Activated CD8-positive, alpha-beta memory T cell treated with anti-CD3 and anti-CD28 coated beads for 1 hour (primary cell): ENCODE measurements around the gene UBE4B.

ENCODE experiments used
- DNase-seq, 2 donors: peaks; one replicate each; pipeline ENCODE4 v3.0.0-alpha.2; 2020; ENCODE audit warnings: low read depth in 1 of 2; ENCODE audit errors: extremely low read depth in 1 of 2

UBE4B gene

GRCh38 chr1:10108948-10109708, 76.4 kb downstream of the UBE4B start:
- DNase-seq, result no peak

DNA sequence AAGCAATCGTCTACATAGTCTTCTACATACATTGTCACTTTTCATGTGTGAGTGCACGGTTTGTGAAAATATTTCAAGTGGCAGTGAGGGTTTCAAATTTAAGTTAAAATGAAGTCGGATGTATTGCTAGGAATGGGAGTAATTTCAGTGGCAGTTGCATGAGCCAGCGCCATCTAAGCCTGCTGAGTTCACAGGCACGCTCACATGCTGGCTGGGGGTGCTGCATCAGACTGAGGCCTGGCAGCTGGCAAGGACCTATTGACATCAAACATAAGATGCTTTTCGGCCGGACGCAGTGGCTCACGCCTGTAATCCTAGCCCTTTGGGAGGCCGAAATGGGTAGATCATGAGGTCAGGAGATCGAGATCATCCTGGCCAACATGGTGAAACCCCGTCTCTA, 80.7 kb downstream of the UBE4B start:
- DNase-seq, result no peak

DNA sequence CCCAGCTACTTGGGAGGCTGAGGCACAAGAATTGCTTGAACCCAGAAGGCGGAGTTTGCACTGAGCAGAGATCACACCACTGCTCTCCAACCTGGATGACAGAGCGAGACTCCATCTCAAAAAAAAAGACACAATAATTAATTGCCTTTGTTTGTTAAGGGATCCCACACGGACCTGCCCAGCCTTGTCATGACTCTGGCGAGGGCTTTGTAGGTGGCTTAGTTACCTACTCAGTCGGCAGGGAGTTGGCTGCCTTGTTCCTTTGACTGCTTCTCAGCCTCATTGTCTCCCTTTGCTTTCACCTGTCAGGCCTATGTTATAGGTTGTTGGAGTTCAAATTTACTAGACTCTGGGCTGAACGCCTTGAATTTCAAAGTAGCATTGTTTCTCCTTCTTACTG, 82.0 kb downstream of the UBE4B start:
- DNase-seq, result no peak

GRCh38 chr1:10117132-10117531, 84.4 kb downstream of the UBE4B start:
- no peak for DNase-seq

GRCh38 chr1:10117865-10118264, 85.1 kb downstream of the UBE4B start:
- DNase-seq, result no peak

- DNase-seq, result no peak
These were observed 88.9 kb downstream of the UBE4B start for GRCh38 chr1:10121688-10122087.

DNA sequence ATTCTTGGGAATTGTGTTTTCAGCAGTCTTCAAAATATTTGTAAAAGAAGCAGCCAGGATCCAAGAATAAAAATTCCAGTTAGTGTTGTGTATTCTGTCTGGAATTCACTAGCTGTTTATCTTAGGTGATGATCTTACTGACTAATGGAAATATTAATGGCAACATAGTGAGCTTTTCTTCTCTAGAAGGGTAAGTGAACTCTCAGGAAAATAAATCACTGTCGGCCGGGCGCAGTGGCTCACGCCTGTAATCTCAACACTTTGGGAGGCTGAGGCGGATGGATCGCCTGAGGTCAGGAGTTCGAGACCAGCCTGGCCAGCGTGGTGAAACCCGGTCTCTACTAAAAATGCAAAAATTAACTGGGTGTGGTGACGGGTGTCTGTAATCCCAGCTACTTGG, 90.2 kb downstream of the UBE4B start:
- DNase-seq, result no peak

GRCh38 chr1:10128101-10128765, 95.5 kb downstream of the UBE4B start:
- DNase-seq, result no peak

DNA sequence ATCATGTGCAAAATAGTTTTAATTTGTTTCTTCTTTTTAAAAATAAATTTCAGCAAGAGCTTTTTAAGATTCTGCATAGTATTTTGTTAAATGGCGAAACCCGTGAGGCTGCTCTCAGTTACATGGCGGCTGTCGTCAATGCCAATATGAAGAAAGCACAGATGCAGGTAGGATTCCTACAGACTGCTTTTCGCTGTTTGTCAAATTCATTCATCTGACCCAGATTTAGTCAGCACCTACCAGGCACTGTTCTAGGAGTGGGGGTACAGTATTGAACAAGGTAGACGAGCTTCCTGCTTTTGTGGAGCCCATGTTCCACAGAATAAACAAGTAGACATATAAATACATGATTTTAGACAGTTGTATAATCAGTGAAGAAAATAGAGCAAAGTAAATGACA, 99.6 kb downstream of the UBE4B start:
- DNase-seq, result no peak

DNA sequence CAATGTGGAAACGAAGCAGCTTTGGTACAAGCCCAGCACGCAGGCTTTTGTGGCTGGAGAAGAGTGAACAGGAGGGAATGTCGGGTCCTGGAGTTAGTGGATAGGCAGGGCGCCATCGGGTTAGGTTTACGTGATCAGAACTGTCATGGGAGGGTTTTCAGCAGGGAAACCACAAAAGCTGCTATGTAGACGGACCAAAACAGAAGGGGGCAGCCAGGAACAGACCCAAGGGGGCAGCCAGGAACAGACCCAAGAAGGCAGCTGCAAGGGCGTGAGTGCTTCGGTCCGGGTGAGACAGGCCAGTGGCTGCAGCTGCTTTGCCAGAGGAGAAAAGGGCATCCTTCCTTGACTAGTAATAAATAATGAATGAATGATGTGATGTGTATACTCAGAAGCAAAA, 100.1 kb downstream of the UBE4B start:
- no peak for DNase-seq

DNA sequence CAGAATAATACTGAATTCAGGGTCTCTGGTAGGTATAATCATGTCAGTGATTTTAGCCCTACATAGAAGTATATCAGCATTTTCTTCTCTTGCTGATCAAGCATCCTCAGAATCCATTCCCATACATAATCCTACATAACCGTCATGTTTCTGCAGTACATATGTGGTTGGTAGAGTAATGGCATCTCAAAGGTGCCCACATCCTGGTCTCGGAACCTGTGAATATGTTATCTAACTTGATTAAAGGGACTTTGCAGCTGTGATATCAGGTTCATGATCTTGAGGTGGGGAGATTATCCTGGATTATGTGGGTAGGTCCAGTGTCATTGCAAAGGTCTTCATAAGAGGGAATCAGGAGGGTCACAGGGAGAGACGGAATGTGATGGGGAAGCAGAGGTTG, 108.2 kb downstream of the UBE4B start:
- DNase-seq, result no peak

- DNase-seq, result no peak
These were observed 111.3 kb downstream of the UBE4B start for GRCh38 chr1:10143961-10144485.

DNA sequence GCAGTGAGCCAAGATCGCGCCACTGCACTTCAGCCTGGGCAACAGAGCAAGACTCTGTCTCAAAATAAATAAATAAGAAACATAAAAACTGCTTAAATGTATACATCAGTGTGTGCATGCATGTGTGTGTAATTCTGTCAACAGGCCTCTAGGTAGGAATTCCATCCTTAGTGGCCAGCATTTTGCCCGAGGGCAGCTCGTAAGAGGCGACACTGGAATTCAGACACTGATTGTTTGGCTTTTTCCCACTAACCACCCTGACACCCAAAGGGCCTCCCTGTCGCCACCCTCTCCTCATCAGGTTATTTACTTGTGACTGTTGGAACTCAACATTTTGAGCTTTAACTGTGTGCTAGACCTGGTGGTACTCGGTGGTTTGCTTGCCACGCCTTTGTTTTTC, 113.6 kb downstream of the UBE4B start:
- no peak for DNase-seq

- no peak for DNase-seq
These were observed 116.5 kb downstream of the UBE4B start for GRCh38 chr1:10149231-10149630.

DNA sequence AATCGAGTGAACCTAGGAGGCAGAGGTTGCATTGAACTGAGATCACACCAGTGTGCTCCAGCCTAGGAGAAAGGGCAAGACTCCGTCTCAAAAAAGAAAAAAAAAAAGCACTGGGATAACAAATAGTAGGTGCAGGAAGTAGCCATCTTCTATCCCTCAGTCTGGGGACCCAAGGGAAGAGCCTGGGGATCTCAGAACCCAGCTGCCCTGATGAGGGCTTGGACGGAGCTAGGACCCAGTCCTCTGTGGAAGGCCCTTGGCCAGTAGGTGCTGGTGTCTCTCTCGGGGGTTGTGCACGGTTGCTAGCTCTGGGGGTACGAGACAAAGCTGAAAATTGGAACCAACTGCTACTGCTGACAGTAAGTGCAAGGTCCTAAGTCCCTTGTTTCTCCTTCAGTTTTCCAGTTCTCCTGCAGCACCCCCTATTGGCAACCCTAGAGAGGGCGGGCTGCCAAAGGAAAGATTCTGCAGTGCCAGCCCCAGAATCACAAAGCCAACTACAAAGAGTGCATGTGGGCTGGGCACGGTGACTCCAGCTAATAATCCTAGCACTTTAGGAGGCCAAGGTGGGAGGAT, 120.0 kb downstream of the UBE4B start:
- DNase-seq, result no peak

DNA sequence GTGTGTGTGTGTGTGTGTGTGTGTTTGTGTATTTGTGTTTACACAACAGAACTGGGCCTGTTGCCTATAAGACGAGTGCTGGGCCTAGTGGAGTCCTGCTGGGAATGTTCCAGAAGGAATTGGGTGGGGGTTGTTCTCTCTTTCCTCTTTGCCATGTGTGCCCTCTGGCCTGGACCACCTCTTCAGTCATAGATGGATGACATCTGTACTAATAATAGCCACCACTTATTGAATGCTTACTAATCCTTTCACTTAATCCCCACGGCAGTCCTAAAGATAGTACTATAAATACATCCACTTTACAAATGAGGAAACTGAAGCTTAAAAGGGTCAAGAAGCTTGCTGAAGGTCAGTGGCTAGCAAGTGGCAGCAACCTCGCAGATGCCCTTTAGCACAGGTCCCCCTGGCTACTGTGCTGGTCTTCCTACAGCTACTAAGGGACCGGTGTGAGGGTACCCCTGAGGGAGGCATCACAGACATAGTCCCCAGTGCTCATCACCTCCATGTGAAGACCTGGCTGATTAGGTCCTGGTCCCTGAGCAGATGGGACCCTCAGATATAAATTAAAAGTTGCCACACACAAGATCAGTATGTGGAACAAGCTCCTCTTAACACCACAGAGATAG, 122.4 kb downstream of the UBE4B start:
- DNase-seq, result no peak

GRCh38 chr1:10160173-10160572, 127.4 kb downstream of the UBE4B start:
- DNase-seq, result no peak

- DNase-seq, result no peak
These were observed 128.2 kb downstream of the UBE4B start for GRCh38 chr1:10160907-10161490.

DNA sequence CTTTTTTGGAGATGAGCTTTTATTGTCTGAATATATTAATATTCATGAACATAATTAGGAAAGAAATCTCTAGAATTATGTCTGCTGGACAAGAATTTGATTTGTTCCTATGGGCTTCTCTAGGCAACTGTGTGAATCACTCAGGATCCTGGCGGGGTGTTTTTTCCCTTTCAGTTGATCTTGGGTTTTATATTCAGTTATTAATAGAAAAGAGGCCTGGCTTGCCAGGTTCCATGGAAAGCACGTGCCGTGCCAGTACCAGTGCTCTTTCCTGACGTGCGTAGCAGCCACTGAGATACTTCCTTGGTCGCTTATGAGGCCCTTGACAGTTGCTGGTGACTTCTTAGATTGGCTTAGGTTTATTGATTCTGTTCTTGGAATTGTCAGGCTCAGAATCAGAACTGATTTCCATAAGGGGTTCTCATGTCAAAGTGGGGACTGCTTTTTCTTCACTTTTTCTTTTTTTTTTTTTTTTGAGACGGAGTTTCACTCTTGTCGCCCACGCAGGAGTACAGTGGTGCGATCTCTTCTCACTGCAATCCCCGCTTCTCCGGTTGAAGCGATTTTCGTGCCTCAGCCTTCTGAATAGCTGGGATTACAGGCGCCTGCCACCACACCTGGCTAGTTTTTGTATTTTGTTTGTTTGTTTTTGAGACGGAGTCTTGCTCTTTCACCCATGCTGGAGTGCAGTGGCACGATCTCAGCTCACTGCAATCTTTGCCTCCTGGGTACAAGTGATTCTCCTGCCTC, 129.0 kb downstream of the UBE4B start:
- DNase-seq, result no peak

- DNase-seq, result no peak
These were observed 136.3 kb downstream of the UBE4B start for GRCh38 chr1:10168912-10169514.
